Left lung (tissue), 10 donors: ENCODE measurements around the gene PAPPA2. TPM values are rescaled to one million over a fixed set of nuclear protein-coding genes. Genes with fewer than 3 reads are reported as not detected.

Experiments used
- ATAC-seq: fragments of 200-7000 bp; cut with Tn5 transposase; one replicate; pipeline ENCODE4 v1.9.1; 2020; ENCODE audit warnings: moderate library complexity
- DNase-seq, 4 donors: peaks; one replicate each; pipeline ENCODE4 v3.0.0-alpha.2; 2013 to 2020
- H3K27ac ChIP-seq, 2 donors: fragments of 200-600 bp; sonication (generic) in 1 of 2; one replicate each; pipeline versions ENCODE4 v1.5.0 to v1.8.0; 2020 to 2021
- H3K27me3 ChIP-seq, 2 donors: fragments of 200-600 bp; sonication (generic) in 1 of 2; one replicate each; pipeline versions ENCODE4 v1.5.0 to v1.8.0; 2020 to 2021
- H3K36me3 ChIP-seq, 2 donors: fragments of 200-600 bp; sonication (generic) in 1 of 2; one replicate each; pipeline versions ENCODE4 v1.5.0 to v1.8.0; 2020 to 2021
- H3K4me1 ChIP-seq, 2 donors: fragments of 200-600 bp; one replicate each; pipeline ENCODE4 v1.8.0; 2021
- H3K4me3 ChIP-seq, 2 donors: fragments of 200-600 bp; sonication (generic) in 1 of 2; one replicate each; pipeline versions ENCODE4 v1.5.0 to v1.8.0; 2020 to 2021; ENCODE audit warnings: mild to moderate bottlenecking in 1 of 2
- H3K9me3 ChIP-seq, 2 donors: fragments of 200-600 bp; sonication (generic) in 1 of 2; one replicate each; pipeline versions ENCODE4 v1.5.0 to v1.8.0; 2020 to 2021
- intact Hi-C, 2 donors: fragments of 100-400 bp; cut with DNase I; formaldehyde crosslinking; loops; one replicate each; pipeline versions ENCODE4 v1.11.2 to v1.14.2; 2022
- polyA plus RNA-seq, 6 donors: library from polyadenylated mRNA; unstranded; fragments of 120-200 nt; gene quantifications; one replicate each; pipeline ENCODE4 v1.2.1, GENCODE V29; 2013; ENCODE audit not compliant: insufficient read length in 6 of 6
- total RNA-seq, 2 donors: library from RNA; stranded (reverse); fragmentation: NEBNext Ultra II Directional; extraction: Animal tissue kit (Norgen Biotek cat#: 25700); gene quantifications; one replicate each; pipeline ENCODE4 v1.2.1, GENCODE V29; 2021
- TF ChIP-seq, protein P1 (sequence below), 2 donors: fragments of 200-600 bp; sonication (generic) in 1 of 2; IDR thresholded peaks; one replicate each; pipeline versions ENCODE4 v1.5.0 to v1.8.0; 2021; ENCODE audit warnings: antibody characterized with exemption in 2 of 2
- donor health status: DM: no; HTN: yes; CAD: no.
- donor health status: DM: no; HTN: no; CAD: no.

The PAPPA2 gene
- total and polyA plus RNA-seq, 8 donors = 0.09 to 0.68 (median 0.27) TPM

DNA sequence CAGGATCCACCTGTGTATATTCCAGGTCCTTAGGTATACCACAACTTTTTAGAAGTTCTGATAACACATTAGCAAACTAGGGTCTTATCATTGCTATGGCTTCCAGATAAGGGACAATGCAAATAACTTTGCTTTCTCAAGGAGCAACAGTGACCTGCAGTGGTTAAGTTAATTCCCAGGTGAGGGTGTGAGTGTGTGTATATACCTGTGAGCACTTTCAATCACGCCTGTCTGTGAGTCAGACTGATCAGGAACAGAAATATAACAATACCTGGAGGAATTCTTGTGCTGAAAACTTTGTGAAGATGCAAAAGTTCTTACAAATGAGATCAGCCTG is 317.0 kb downstream of the PAPPA2 start:
- DNase-seq (no peak), ATAC-seq (no peak)
- Histone ChIP-seq H3K27me3 (no peaks in the 10 kb centered on the region), H3K27ac (no peak overlapping the region), H3K4me3 (no peak overlapping the region), H3K9me3 (no peaks in the 10 kb centered on the region), H3K4me1 (no peaks in the 10 kb centered on the region), H3K36me3 (no peaks in the 10 kb centered on the region)
- TF ChIP-seq, protein P1, sequence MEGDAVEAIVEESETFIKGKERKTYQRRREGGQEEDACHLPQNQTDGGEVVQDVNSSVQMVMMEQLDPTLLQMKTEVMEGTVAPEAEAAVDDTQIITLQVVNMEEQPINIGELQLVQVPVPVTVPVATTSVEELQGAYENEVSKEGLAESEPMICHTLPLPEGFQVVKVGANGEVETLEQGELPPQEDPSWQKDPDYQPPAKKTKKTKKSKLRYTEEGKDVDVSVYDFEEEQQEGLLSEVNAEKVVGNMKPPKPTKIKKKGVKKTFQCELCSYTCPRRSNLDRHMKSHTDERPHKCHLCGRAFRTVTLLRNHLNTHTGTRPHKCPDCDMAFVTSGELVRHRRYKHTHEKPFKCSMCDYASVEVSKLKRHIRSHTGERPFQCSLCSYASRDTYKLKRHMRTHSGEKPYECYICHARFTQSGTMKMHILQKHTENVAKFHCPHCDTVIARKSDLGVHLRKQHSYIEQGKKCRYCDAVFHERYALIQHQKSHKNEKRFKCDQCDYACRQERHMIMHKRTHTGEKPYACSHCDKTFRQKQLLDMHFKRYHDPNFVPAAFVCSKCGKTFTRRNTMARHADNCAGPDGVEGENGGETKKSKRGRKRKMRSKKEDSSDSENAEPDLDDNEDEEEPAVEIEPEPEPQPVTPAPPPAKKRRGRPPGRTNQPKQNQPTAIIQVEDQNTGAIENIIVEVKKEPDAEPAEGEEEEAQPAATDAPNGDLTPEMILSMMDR (IDR thresholded peaks at IDR 0.05) = no peak
- intact Hi-C loops = no loop called here

DNA sequence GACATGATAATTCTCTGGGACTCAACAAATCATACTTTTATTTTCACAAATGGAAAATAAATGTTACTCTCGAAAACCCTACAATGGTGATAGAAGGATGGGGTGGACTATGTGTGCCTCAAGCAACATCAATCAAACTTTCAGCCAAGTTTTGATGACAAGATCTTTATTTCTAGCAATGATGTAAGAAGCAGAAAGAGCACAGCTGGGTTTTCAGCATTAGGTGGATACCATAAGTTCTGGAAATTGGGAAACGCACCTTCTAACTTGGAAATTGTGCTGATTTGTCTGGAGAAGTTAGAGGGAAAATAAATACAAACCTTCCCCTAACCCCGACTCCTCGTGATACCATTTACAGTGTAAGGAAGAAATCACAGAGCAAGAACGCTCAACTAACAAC is 320.3 kb downstream of the PAPPA2 start:
- Histone ChIP-seq H3K36me3 (no peaks in the 10 kb centered on the region), H3K27ac (no peak overlapping the region), H3K4me3 (no peak overlapping the region), H3K4me1 (no peaks in the 10 kb centered on the region), H3K27me3 (no peaks in the 10 kb centered on the region), H3K9me3 (no peaks in the 10 kb centered on the region)
- intact Hi-C loops = no loop called here
- ATAC-seq (no peak), DNase-seq (no peak)
- TF ChIP-seq, protein P1 (IDR thresholded peaks at IDR 0.05) = no peak

DNA sequence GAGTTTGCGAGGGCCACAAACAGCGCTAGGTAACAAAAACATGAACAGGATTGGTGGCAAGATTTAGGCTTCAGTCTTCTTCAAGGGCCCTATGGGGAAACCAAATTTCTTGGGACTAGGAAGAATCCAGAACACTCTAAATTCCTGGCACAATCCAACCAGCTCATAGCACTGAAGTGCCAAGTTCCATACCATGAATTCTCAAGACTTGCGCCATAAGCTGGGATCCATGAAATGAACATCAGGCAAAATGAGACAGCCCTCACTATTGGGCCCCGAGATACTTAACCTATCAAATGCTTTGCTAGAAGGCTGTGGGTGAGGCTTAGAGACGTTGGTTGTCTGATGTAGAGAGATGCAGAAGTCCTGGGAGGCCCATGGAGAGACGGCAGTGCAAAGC is 322.1 kb downstream of the PAPPA2 start:
- Histone ChIP-seq H3K9me3 (no peaks in the 10 kb centered on the region), H3K27me3 (no peaks in the 10 kb centered on the region), H3K4me1 (no peaks in the 10 kb centered on the region), H3K4me3 (no peak overlapping the region), H3K27ac (no peak overlapping the region), H3K36me3 (no peaks in the 10 kb centered on the region)
- TF ChIP-seq, protein P1 (IDR thresholded peaks at IDR 0.05) = no peak
- ATAC-seq = no peak
- DNase-seq = no peak
- intact Hi-C loops = no loop called here

DNA sequence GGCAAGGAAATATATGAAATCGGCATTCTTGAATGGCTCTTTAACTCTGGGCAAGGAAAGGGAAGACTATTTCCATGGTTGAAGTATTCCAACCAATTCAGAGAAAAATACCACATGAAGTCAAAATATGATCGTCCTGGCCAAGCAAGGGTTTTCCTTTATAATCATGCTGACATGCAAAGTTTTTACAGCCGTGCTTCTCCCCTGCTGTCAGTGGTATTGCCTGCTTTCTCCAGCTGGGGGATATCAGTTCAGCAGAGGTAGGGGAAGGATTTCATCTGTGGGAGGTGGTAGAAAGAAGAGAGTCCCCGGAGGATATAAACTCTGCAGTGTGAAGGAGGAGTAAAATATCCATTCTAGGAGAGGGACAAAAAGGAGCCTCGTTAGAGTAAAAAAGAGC is 322.8 kb downstream of the PAPPA2 start:
- no peaks in the 10 kb centered on the region for H3K4me1 ChIP-seq
- H3K27me3 ChIP-seq = no peaks in the 10 kb centered on the region
- no peak overlapping the region for H3K4me3 ChIP-seq
- DNase-seq (no peak), ATAC-seq (no peak)
- no peaks in the 10 kb centered on the region for H3K9me3 ChIP-seq
- H3K27ac ChIP-seq = no peak overlapping the region
- TF ChIP-seq, protein P1 (IDR thresholded peaks at IDR 0.05) = no peak
- intact Hi-C loops = no loop called here
- no peaks in the 10 kb centered on the region for H3K36me3 ChIP-seq

DNA sequence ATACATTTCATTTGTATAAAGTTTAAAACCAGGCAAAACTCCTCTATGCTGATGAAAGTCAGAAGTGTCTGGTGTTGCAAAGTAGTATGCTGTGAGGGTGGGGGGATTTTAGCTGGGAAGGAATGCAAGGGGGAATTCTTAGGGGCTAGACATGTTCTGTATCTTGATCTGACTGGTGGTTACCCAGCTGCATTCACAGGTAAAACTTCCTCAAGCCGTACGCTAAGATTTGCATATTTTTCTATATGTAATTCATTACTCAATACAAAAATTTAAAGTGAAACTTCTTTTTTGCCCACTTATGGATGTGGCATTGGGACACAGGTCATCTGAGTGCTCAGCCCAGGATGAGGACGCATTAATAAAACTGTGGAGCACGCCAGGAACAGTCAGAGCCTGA is 323.3 kb downstream of the PAPPA2 start:
- H3K27ac ChIP-seq = no peak overlapping the region
- TF ChIP-seq, protein P1 (IDR thresholded peaks at IDR 0.05) = no peak
- H3K36me3 ChIP-seq = no peaks in the 10 kb centered on the region
- DNase-seq = no peak
- H3K4me1 ChIP-seq = no peaks in the 10 kb centered on the region
- H3K4me3 ChIP-seq = no peak overlapping the region
- H3K27me3 ChIP-seq = no peaks in the 10 kb centered on the region
- no peak for ATAC-seq
- no peaks in the 10 kb centered on the region for H3K9me3 ChIP-seq
- intact Hi-C loops = no loop called here
